CD4-positive, alpha-beta T cell treated with Interleukin-2 at 100 ng/mL for 4 hours (primary cell): ENCODE results near the gene SRGAP1.

Source experiments
- DNase-seq: peaks from one replicate; pipeline ENCODE4 v3.0.0-alpha.2; 2020; ENCODE audit warnings: low spot score

The SRGAP1 gene

GRCh38 chr12:63966606-63966975 is 122.1 kb downstream of the SRGAP1 start:
- DNase-seq = no peak

- DNase-seq = no peak
These were observed 123.1 kb downstream of the SRGAP1 start for GRCh38 chr12:63967358-63968145.

- DNase-seq = no peak
These were observed 124.2 kb downstream of the SRGAP1 start for GRCh38 chr12:63968673-63969072.

- DNase-seq = no peak
These were observed 132.4 kb downstream of the SRGAP1 start for GRCh38 chr12:63976902-63977395.

DNA sequence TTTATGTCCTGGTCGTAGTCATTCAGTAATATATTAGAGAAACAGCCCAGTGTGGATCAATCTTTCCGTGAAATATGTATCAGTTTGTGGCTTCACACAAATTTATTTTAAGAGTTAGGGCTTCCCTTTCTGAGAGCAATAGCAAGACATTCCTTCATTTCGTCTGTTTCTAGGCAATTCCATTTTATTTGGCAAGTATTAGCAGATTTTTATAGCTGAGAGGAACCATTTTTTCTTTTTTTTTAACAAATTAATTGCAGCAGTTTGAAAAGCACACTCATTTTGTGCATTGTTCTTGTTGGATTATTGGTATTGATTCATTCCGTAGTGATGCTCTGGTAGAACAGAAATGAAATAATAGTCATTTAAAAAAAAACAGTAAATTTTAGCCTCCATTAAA is 132.9 kb downstream of the SRGAP1 start:
- DNase-seq = no peak

GRCh38 chr12:63978519-63978918 is 134.0 kb downstream of the SRGAP1 start:
- no peak for DNase-seq

- DNase-seq = no peak
These were observed 135.7 kb downstream of the SRGAP1 start for GRCh38 chr12:63980211-63980610.

GRCh38 chr12:63981343-63981742 is 136.8 kb downstream of the SRGAP1 start:
- DNase-seq = no peak

GRCh38 chr12:63982604-63983295 is 138.2 kb downstream of the SRGAP1 start:
- DNase-seq = no peak

DNA sequence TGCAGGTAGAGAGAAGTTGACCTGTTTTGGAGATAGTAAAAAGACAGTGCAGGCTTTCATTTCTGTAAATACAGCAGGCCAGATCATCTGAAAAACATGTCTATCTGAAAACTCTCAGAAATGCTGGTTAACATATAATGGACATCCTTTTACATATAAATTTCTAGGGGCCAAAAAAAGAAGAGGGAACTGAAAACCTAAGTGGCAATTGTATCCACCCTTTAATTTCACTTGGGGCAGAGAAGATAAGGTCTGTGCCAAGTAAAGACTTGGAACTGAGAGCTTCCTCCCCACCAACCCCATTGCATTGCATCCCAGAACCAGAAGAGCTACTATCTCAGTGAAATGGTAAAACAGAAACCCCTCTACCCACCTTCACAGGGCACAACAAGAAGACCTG is 141.0 kb downstream of the SRGAP1 start:
- DNase-seq = no peak

DNA sequence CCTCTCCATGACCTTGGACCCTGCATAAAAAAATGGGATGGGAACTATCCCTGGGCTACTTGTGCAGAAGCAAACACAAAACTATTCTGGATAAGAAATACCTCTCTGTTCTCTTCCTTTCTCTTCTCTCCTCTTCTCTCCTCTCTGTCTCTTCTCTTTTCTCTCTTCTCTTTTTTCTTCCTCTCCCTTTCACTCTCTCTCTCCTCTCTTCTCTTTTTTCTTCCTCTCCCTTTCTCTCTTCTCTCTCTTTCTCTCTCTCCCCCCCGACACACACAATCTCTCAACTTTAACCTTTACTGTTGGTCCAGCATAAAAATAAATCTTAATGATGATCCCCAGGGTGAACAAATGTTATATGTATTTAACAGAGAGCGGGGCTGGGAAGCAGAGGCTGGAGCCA is 141.4 kb downstream of the SRGAP1 start:
- DNase-seq = no peak

- DNase-seq = no peak
These were observed 144.9 kb downstream of the SRGAP1 start for GRCh38 chr12:63989301-63989845.

GRCh38 chr12:63990828-63991547 is 146.5 kb downstream of the SRGAP1 start:
- no peak for DNase-seq

DNA sequence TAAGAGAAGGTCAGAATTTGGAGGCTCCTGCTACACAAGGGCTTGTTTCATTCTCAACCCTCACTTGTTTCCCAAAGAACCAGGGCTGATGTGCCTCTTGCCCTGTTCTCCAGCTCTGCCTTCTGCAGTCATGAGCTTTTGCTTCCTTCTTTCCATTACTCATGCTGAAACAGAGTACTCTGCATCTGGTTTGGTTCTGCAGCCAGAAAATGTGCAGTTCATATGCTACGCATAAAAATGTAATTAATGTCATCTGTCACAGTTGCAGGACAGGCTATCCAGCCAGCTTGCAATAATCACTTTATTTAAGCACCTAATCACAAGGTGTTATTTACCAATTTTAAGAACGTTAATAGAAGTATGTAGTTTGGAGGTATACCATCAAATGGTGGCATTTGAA is 150.2 kb downstream of the SRGAP1 start:
- no peak for DNase-seq

- DNase-seq = no peak
These were observed 151.0 kb downstream of the SRGAP1 start for GRCh38 chr12:63995512-63995911.

DNA sequence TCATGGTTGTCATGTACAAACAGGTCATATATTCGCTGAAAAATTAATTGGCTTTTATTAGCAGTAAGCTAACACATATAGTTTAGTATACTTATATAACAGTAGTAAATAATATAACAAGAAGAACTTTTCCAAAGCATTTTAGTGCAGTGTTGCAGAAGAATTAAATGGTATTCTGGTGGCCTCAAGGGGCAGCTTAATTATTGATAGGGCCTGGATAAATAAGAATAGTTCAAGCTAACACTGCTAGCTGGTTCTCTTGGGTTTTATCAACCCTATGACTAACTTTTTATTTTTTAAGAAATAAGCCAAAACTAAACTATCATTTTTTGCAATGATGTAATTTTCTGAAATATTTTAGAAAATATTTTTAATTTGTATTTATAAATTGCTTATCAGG is 152.1 kb downstream of the SRGAP1 start:
- no peak for DNase-seq

DNA sequence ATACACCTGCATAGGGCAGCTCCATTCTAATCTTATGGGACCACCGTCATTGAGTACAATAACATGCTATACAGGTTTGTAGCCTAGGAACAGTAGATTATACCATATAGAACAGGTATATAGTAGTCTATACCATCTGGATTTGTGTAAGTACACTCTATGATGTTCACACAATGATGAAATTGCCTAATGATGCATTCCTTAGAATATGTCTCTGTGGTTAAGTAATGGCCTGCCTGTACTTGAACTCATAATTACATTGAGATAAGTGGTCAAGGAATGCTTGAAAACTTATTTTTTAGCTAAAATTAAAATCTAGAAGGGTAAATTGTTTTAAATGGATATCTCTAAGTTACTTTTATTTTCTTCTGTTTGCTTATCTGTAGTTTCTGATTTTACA is 152.7 kb downstream of the SRGAP1 start:
- no peak for DNase-seq

DNA sequence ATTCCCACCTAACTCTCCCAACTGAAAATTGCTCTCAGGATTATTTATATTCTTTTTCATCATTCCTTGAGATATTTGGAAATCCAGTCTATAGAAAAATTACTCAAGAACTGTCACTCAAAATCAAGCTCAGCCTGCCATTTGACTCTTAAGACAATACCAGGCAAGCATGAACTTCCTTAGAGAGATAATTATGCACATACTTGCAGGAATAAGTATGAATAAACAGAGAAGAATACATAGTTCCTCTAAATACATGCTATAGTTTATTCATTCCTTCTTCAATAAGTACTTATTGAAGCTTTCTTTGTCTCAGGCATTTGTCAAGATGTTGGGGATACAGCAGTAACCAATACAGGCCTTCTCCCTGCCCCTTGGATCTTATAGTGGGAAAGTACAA is 154.1 kb downstream of the SRGAP1 start:
- DNase-seq = no peak

DNA sequence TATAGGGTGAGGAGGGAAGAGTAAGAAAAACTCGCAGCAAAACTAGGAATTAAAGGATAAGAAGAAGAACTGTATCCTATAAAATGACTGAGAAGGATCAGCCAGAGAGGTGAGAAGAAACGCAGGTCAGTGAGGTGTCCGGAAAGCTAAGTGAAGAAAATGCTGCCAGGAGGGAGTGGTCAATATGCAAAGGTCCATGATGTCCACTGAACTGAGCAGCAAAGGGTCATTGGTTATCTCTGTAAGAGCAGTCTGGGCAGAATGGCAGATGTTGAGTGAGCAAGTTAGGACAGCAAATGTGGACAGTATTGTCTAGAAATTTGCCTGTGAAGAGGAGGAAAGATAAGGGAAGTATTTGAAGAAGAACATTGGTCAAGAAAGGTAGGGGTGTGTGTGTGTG is 155.4 kb downstream of the SRGAP1 start:
- DNase-seq = no peak

DNA sequence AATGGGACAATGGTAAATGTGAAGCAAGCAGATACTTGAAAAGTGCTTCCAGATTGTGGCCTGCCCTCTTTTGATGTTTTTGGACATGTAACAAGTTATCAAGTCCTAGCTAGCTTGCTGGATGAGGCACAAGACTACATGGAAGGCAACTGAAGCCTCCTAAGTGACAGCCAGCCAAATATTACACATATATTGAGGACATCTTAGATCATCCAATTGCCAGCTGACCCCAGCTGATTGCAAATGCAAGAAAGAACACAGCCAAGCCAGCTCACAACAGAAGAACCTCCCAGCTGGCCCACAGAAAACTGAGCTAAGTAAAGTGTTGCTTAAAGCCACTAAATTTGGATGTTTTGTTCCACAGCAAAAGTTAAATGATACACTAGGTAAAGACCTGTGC is 156.9 kb downstream of the SRGAP1 start:
- DNase-seq = no peak

GRCh38 chr12:64004641-64005040 is 160.1 kb downstream of the SRGAP1 start:
- DNase-seq = no peak

DNA sequence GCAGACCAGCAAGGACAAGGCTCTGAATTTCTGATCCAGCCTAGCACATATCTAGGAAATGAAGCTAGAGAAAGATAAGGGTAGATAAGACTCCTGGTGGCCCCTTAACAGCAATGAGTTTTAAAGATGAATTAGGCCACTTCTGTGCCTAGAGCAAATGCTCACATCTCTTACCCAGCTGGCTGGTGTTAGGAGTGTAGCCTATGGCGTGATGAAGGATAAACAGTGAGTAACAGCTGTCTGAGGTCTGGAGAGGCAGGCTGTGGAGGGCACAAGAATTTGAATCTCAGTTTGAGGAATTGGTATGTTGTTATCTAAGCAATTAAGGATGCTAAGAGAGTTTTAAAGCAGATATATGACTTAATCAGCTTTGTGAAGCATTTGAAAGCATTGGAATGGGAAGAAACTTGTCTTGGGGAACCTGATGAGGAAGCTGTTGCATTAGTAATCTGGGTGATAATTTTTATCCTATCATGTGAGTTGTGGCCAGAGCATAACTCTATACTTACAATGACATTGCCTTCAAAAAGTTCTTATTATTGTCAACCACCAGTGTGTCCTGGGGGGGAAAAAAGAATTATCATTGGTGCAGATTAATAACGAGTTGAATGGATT is 161.8 kb downstream of the SRGAP1 start:
- DNase-seq = no peak
